ENCODE measurements around the gene PDCD7.
"Not testable (repeated sequence)": the region's sequence is repeated elsewhere in the genome, so short reads cannot be mapped to it uniquely, and the experiment has no call there.

Gene PDCD7, protein sequence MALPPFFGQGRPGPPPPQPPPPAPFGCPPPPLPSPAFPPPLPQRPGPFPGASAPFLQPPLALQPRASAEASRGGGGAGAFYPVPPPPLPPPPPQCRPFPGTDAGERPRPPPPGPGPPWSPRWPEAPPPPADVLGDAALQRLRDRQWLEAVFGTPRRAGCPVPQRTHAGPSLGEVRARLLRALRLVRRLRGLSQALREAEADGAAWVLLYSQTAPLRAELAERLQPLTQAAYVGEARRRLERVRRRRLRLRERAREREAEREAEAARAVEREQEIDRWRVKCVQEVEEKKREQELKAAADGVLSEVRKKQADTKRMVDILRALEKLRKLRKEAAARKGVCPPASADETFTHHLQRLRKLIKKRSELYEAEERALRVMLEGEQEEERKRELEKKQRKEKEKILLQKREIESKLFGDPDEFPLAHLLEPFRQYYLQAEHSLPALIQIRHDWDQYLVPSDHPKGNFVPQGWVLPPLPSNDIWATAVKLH

DNA sequence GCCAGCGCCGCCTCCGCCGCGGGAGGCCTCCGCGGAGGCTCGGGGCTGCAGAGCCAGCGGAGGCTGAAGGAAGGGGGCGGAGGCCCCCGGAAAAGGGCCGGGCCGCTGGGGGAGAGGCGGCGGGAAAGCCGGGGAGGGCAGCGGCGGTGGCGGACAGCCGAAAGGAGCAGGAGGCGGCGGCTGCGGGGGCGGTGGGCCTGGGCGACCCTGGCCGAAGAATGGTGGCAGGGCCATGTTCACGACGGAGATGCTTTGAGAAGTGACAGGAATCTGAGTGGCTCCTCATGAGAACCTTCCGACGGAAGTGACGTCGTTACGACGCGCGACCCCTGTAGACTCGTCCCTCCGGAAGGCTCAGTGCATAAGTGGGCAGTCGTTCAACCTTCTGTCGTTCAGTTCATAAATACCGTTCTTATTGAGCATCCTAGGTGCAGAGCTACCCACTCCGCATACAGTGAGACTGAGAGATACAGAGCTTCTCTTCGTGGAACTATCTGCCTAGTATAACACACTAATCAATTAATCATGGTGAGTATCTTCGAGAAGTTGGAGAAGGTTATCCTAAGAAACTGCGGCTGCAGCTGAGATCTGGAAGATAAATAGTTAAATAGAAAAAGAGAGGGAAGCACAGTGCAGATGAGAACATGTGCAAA lies at the start of gene PDCD7:
TSS of gene PDCD7 (minus strand) at position 261 of the 653 bp plus-strand sequence. CDS start at position 234, 27 bp downstream.
- peak; percentile 86 to 94 for DNase-seq

DNA sequence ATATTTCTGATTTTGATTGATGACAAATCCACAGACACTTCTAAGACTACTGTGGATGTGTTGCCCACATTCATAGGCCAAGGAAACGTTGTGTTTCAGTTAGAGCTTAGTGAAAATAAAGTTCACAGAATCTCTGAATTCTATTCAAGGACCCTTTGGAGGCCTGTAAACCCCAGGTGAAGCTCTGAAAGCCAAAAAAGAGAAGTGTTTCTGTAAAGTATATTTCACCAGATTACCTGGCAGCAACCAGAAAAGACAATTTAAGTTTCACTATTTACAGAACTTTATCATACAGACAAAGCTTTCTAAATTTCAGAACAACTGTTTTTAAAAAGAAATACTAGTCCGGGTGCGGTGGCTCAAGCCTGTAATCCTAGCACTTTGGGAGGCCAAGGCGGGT lies 48.9 kb upstream of the PDCD7 start:
- no peak for DNase-seq

DNA sequence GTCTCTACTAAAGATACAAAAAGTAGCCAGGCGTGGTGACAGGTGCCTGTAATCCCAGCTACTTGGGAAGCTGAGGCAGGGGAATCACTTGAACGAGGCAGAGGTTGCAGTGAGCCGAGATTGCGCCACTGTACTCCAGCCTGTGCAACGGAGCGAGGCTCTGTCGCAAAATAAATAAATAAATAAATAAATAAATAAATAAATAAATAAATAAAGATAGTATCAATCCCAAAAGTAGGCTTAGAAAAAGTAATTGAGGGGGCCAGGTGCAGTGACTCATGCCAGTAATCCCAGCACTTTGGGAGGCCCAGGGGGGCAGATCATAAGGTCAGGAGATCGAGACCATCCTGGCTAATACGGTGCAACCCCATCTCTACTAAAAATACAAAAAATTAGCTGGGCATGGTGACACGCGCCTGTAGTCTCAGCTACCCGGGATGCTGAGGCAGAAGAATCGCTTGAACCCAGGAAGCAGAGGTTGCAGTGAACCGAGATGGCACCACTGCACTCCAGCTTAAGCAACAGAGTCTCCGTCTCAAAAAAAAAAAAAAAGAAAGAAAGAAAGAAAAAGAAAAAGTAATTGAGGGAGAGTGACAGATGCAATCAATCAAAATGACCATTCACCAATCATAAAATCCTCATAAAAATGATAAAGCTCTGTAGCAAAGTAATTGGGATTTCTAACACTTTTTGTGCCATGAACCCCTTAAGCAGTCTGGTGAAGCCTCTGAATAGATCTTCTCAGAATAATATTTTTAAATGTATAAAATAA lies 48.2 kb upstream of the PDCD7 start:
- not testable (repeated sequence) for DNase-seq

DNA sequence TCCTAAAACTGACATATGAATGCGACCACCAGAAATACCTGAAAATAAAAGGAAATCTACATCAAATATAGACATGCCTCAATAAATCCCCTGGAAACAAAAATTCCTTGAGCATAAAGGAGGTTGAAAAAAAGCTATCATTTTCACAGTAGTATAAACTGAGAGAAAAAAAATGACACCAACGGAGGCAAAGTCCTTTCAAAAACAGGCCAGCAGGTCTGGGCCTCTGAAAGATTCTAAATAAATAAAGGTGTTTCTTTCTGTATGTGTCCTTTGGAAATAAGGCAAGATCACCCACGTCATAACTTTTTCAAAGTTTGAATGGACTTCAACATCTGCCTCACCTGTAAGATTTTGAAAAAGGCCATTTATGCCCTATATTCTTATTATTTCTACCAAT lies 46.6 kb upstream of the PDCD7 start:
- DNase-seq = no peak

DNA sequence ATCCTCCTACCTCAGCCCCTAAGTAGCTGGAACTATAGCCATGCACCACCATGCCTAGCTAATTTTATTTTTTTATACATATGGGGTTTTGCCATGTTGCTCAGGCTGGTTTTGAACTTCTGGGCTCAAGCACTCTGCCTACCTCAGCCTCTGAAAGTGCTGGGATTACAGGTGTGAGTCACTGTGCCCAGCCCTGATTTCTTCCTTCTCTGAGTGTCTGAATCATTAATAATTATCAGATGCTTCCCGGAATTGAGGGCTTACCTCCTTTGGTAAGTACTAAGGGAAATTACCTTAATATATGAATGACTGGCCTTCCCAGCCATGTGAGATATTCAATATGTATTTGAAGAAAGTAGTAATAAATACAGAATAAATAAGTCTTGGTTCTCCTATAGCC lies 44.3 kb upstream of the PDCD7 start:
- no peak for DNase-seq

DNA sequence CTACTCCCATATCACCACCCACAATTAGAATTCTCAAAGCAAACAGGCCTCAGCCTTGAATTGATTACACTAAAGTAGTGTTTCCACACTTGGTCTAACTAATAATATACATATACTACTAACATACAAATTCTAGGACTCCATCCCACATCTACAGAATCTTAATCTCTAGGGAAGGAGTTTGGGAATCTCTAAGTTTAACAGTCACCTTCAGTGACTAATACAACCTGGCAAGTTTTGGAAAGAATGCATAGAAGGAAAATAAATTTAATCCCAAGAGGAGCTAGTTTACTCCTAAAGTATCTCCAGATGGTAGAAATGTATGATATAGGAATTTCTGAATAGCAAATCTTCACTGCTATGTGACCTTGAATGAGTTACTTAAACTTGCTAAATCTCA lies 42.4 kb upstream of the PDCD7 start:
- DNase-seq = no peak

DNA sequence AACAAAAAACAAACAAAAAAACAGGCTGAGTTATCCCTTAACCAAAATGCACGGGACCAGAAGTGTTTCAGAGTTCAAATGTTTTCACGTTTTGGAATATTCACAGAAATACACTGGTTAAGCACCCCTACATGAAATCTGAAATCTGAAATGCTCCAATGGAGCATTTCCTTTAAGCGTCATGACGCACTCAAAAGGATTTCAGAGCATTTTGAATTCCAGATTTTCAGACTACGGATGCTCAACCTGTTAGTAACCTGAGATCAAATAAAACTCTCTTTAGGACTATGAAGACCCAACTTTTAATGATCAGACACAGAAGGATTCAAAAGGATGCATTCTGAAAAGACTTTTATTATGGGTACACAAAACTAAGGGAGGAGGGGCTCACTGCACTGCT lies 41.9 kb upstream of the PDCD7 start:
- no peak for DNase-seq

DNA sequence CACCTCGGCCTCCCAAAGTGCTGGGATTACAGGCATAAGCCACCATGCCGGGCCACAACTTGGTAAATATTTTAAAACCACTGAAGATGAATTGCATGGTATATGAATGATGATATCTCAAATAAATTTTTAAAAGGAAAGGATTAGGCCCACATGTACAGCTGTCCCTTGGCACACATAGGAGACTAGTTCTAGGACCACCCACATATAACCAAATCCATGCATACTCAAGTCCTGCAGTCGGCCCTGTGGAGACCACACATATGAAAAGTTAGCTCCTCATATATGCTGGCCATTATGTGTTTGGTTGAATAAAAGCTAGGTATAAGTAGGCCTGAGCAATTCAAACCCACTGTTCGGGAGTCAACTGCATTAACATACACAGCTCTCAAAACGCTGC lies 40.9 kb upstream of the PDCD7 start:
- DNase-seq = no peak

DNA sequence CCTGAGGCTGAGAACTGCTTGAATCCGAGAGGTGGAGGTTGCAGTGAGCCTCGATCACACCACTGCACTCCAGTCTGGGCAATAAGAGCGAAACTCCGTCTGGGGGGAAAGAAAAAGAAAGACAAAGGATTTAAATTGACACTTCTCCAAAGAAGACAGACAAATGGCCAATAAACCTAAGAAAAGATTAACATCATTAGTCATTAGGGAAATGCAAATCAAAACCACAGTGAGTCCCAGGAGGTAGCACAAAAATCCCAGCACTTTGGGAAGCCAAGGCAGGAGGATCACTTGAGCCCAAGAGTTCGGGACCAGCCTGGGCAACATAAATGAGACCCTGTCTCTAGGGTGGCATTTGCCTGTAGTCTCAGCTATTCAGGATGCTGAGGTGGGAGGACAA lies 38.9 kb upstream of the PDCD7 start:
- no peak for DNase-seq

DNA sequence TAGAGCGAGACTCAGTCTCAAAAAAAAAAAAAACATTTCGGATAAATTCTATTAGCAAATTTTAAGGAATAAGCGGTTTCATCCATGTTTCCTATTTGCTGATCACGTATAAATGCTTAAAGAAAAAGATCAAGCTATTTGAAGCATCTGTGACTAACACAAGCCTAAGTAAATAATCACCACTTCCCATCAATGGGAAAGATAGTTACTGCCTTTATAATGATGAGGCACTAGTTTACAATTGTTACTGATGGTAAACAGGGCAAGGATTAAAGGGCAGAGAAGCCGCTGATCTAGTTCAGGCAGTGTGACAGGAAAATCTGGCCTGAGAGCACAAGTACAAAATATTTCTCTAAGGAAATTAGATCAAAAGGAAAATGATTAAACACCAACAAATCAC lies 37.8 kb upstream of the PDCD7 start:
- DNase-seq = no peak

DNA sequence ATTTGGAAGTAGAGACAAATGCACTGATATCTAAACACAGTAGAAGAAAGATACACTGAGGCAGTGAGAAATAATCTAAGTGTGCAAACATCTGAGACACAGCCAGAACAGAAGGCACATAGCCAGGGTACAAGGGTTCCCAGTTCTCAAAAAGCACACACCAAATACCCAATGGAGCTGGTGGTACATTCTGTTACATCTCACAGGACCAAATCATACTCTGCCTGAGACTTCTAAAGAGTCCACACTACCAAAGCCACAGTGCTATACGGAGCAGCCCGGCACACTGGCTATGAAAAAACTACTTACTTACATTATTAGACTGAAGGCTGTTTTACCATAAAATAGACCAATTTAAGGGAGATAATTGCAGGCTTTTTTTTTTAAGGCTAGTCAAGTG lies 32.3 kb upstream of the PDCD7 start:
- DNase-seq = no peak

DNA sequence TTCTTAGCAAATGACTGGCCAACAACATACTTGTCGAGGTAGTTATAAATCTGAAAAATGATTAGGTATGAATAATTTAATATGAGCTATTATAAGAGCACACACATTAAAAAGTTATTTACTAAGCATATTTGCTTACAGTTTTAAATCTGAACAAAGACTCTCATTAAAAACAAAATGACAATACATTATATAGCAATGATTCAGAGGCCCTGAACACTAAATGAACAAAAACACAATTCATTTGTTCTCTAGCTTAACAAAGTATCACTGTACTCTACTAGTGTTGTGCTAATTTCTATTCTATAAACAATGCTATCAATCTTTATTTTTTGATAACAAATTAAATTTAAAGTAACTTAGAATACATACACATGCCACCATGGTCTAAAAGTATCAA lies 30.5 kb upstream of the PDCD7 start:
- DNase-seq = no peak

DNA sequence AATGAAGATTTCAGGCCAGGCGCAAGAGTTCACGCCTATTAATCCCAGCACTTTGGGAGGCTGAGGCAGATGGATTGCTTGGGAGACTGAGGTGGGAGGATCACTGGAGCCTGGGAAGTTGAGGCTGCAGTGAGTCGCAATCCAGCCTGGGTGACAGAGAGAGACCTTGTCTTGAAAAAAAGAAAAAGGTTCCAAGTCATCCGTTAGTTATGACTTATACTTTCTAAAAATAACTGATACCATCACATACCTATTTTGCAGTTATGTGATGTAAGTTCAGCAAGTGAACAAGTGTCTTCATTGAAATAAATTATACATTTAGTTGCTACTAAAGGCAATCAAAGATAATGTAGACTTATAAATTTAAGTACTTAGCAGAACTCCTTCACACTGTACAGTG lies 29.4 kb upstream of the PDCD7 start:
- no peak for DNase-seq

DNA sequence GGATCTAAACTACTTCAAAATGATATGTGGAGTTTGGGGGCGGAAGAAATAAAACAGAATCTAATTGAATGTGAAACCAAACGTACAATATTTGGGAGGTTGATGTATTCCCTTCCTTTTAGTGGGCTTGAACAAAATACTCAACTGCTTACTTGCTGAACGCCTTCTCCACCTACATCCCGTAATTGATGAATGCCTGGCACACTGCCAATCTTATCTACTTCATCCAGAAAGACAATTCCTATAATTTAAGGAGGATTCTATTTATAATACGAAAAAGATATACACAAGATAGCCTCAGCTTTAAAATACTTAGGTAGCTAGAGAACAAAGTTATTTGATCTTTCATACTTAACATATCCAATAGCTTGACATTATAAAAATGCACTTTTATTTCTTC lies 23.1 kb upstream of the PDCD7 start:
- no peak for DNase-seq

DNA sequence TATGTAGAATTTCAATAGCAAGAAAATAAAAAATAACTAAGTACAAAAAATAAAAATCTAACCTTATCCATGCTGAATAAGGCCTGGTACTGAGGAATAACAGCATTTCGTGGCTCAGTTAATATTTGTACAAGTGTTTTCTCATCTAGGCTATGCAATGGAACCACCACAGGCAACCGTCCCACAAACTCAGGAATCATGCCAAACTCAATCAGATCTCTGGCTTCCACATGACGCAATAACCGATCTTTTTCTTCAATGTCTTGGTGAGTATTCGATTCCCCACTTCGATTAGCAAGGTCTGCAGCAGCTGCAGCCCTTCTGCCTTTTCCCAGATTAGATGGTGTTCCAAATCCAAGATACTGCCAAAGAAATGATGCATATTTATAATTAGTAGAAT lies 21.1 kb upstream of the PDCD7 start:
- no peak for DNase-seq

DNA sequence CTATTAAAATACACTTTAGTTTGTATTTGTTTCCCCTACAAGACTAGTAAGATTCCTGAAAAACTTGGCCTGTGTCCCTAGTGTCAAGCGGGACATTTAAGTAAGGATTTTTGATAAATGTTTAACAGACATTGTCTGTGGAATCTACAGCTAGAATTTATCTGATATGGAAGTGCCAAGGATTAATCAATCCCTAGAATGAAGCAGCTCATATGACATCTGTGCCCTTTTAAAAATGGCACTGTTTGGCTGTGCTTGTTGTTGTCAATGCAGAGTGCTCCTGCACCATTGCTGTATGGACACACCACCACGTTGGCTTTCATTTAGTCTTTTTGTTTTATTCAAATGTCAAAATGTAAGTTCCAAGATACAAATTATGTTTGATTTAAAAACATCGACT lies 14.3 kb upstream of the PDCD7 start:
- no peak for DNase-seq

DNA sequence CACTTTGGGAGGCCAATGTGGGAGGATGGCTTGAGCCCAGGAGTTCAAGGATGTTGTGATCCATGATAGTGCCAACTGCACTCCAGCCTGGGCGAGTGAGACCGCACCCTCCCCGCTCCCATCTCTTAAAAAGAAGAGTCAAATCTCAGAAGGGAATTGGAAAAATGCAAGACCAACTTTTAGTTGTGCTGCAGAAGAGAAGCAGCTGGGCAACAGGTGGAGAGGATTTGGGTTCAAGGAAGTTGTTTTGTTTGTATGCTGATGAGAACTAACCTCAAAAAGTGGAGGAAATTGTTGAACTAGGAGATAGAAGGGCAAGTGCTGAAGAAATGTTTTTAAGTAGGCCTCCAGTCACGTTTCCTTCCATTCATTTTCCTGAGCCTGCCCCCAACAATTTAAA lies 12.8 kb upstream of the PDCD7 start:
- no peak for DNase-seq

DNA sequence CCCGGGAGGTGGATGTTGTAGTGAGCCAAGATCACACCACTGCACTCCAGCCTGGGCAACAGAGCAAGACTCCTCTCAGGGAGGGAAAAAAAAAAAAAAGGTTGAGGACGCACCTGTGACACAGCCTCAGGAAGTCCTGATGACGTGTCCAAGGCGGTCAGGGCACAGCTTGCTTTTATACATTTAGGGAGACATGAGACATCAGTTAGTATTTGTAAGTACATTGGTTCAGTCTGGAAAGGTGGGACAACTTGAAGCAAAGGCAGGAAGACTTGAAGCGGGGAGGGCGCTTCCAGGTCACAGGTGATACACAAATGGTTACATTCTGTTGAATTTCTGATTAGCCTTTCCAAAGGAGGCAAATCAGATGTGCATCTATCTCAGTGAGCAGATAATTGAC lies 5.0 kb upstream of the PDCD7 start:
- not testable (repeated sequence) for DNase-seq

DNA sequence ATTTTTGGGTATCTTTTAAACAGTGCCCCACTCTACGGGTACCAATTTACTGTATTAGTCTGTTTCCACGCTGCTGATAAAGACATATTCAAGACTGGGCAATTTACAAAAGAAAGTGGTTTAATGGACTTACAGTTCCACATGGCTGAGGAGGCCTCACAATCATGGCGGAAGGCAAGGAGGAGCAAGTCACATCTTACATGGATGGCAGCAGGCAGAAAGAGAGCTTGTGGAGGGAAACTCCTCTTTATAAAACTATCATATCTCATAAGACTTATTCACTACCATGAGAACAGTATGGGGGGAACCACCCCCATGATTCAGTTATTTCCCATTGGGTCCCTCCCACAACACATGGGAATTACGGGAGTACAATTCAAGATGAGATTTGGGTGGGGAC lies 4.3 kb upstream of the PDCD7 start:
- not testable (repeated sequence) for DNase-seq

DNA sequence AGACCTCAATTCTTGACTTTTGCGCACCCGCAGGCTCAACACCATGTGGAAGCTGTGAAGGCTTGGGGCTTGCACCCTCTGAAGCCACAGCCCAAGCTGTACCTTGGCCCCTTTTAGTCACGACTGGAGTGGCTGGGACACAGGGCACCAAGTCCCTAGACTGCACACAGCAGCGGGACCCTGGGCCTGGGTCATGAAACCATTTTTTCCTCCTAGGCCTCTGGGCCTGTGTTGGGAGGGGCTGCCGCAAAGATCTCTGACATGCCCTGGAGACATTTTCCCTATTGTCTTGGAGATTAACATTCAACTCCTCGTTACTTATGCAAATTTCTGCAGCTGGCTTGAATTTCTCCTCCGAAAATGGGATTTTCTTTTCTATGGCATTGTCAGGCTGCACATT lies 3.5 kb upstream of the PDCD7 start:
- DNase-seq = not testable (repeated sequence)

DNA sequence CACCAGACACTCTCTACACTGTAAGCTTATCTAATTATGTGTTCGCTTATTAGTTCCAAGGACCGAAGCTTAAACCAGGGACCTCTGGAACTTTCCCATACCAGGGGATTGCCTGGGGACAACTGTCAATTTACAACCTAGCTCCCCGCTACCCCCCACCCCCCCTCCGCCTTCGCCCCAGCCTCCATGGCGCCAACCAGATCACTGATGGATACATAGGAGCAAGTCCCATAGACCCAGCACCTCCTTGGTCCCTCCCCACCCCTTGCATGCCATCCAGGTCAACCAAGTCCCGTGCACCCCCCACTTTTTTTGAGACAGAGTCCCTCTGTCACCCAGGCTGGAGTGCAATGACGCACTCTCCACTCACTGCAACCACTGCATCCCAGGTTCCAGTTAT lies 930 bp upstream of the PDCD7 start:
- no peak for DNase-seq

DNA sequence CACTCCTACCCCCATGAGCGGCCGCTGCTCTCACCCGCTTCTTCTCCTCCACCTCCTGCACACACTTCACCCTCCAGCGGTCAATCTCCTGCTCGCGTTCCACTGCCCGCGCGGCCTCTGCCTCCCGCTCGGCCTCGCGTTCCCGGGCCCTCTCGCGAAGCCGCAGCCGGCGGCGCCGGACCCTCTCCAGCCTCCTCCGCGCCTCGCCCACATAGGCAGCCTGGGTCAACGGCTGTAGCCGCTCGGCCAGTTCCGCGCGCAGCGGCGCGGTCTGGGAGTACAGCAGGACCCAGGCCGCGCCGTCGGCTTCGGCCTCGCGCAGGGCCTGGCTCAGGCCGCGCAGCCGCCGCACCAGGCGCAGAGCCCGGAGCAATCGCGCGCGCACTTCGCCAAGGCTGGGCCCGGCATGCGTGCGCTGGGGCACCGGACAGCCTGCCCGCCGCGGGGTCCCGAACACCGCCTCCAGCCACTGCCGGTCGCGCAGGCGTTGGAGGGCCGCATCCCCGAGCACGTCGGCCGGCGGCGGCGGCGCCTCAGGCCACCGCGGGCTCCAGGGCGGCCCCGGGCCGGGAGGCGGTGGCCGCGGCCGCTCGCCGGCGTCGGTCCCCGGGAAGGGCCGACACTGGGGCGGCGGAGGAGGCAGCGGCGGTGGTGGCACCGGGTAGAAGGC lies 595 bp downstream of the PDCD7 start:
- peak in 1 of 2 experiments; percentile 59 for DNase-seq

DNA sequence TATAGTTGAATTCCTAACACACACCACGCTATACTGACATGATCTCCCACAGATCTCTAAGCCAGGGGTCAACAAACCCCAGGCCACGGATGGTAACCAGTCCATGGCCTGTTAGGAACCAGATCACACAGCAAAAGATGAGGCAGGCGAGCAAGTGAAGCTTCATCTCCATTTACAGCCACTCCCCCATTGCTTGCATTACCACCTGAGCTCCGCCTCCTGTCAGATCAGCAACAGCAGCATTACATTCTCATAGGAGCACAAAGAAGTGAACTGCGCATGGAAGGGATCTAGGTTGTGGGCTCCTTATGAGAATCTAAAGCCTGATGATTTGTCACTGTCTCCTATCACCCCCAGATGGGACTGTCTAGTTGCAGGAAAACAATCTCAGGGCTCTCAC lies 2.7 kb downstream of the PDCD7 start:
- peak in 1 of 2 experiments; percentile 20 for DNase-seq

All from NCI-H526 (cell line).